ENCODE data around the gene HSPA9.

HSPA9 gene

DNA sequence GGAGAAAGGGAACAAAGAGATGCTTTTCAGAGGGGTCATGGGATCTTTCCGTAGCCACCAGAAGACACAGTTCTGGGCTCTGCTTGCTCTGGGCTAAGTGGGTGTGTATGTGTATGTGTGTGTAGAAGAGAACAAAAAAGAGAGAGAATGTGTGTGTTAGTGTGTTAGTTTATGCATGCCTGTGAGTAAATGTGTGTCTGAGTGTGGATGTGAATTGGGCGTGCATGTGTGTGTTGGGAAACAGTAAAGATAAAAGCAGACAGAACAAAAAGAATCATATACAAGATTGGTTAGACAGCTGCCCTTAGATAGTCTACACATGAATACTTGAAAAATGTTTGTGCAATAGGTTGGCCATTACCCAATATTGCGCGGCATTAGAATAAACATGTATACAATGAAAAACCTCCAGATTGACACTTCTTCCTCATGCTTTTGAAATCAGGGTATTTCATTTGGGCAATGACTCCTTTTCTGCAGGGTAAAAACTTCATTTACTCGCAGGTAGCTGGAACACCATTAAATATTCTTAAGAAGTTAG lies 36.5 kb upstream of the HSPA9 start:
- H3K4me3 ChIP-seq (ENCODE audit: low read depth, low read length), result no peak overlapping the region
- TF ChIP-seq, protein P1, sequence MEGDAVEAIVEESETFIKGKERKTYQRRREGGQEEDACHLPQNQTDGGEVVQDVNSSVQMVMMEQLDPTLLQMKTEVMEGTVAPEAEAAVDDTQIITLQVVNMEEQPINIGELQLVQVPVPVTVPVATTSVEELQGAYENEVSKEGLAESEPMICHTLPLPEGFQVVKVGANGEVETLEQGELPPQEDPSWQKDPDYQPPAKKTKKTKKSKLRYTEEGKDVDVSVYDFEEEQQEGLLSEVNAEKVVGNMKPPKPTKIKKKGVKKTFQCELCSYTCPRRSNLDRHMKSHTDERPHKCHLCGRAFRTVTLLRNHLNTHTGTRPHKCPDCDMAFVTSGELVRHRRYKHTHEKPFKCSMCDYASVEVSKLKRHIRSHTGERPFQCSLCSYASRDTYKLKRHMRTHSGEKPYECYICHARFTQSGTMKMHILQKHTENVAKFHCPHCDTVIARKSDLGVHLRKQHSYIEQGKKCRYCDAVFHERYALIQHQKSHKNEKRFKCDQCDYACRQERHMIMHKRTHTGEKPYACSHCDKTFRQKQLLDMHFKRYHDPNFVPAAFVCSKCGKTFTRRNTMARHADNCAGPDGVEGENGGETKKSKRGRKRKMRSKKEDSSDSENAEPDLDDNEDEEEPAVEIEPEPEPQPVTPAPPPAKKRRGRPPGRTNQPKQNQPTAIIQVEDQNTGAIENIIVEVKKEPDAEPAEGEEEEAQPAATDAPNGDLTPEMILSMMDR (IDR thresholded peaks at IDR 0.05; ENCODE audit: borderline replicate concordance, insufficient read depth, low read depth, low read length), result no peak

DNA sequence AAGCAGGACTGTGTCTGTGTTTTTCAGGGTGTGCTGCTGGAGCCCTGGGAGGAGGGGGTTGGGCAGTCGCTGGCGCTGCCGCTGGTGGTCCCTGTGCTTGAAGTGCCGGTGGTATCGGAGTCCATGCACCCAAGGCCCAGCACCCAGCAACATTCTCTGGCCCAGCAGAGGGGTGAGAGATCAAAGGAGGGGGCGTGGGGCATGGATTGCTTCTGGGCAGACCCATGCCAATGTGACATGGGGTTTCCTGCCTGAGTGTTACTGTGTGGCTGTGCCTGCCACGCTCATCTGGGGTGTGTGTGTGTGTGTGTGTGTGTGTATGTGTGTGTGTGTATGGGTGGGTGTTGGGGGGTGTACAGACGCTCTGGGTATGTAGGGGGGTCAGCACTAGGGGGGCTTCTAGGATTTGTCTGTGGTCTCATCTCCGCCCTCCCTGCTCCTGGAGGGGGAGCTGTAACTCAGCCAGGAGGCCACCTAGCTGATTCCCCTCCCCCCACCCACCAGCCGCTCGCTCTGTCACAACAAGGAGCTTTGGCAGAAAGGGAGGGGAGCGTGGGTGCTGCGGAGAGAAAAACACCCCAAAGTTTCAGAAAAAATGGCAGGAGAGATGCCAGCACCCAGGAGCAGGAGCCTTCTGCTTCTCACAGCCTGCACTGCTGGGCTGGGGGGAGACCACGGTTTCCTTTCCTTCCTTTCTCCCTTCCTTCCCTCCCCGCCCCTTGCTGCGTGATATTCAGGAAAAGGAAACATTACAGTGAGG lies 35.9 kb upstream of the HSPA9 start:
- TF ChIP-seq, protein P1 (IDR thresholded peaks at IDR 0.05; ENCODE audit: borderline replicate concordance, insufficient read depth, low read depth, low read length), result no peak
- H3K4me3 ChIP-seq (ENCODE audit: low read depth, low read length), result no peak overlapping the region

DNA sequence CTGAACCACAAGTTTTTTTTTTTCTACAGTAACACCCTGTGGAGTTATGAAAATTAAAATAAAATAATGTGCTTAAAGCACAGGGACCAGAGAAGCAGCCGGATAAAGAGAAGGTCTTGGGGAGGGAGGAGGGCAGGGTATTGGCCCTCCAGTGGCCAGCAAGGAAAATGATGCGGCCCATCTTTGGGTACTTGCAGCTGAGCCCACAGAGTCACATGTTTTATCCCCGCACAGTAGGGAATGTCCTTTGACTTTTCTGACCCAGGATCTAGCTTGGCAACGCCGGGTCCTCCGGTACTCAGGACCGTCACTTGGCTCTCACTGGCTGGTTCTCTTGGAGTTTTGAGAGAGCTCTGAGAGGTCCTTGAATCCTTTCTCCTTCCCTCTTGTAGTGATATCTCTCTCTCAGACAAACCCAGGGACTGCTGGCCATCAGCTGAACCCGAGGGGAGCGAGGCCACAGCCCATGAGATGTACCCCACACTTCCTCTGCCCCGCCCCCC lies 35.3 kb upstream of the HSPA9 start:
- TF ChIP-seq, protein P1 (IDR thresholded peaks at IDR 0.05; ENCODE audit: borderline replicate concordance, insufficient read depth, low read depth, low read length), result peak; percentile 25; the same call in 1 of the 2 replicates
- H3K4me3 ChIP-seq (ENCODE audit: low read depth, low read length), result no peak overlapping the region

DNA sequence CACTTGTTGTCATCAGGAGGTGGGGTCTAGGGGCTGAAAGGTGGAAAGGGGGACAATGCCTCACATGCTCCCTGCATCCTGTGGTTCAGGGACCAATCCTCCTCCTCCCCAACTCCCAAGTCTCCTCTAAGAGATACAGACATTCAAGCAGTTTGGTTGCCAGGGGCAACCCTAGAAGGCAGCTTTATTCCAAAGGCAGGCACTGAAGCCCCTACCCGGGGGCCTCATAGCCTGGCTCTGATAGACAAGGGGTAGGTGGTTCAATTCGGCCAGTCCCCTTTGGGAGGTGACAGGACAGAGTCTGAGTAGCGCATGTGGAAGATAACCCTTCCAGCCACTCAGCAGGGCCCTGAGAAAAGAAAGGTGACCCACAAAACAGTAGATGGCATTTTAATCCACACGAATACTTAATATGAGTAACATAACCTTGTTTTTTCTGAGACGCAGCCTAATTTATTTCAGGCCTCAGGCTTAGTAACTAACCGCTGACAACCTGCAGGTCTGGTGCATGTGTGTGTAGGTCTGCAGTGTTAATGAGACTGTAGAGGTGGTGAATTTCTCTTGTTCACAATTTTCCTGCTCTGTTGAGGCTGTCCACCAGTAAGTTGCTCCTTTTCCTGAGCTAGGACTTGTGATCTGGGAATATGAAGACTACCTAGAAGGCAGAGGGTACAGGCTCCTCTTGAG lies 31.3 kb upstream of the HSPA9 start:
- no peak overlapping the region for H3K4me3 ChIP-seq (ENCODE audit: low read depth, low read length)

DNA sequence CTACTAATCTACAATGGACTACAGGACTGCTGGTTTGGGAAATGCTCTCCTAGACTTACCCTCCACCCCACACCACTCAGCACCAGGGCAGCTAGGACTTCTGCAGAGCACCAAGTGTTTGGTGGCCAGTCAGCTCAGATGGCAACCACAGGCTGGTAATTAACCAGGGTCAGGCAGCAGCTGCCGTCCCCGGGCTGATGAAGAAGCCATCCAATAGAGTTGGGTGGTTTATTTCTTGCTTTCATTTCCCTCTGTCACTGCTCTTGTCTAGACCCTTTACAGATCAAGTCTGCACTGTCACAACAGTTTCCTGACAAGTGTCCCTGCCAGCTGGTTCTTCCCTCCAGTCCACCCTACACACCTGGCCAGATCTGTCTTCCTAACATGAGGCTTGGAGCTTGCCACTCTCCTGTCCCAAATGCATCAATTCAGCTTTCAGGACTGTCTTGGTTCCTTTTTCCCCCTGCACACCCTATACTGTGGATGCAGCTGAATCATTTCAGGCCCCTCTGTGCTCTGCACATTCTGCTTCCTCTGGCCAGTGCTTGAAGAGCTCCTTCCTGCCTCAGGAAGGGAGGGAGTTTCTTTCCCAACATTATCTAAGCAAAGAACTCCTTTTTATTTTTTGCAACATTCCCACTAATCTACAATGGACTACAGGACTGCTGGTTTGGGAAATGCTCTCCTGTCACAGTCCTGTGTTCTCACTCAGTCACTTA lies 30.2 kb upstream of the HSPA9 start:
- H3K4me3 ChIP-seq (ENCODE audit: low read depth, low read length), result no peak overlapping the region
- TF ChIP-seq, protein P1 (IDR thresholded peaks at IDR 0.05; ENCODE audit: borderline replicate concordance, insufficient read depth, low read depth, low read length), result no peak

More for the DNA sequence above, 31.3 kb upstream of the HSPA9 start:
- TF ChIP-seq, protein P1 (IDR thresholded peaks at IDR 0.05; ENCODE audit: borderline replicate concordance, insufficient read depth, low read depth, low read length), result no peak

DNA sequence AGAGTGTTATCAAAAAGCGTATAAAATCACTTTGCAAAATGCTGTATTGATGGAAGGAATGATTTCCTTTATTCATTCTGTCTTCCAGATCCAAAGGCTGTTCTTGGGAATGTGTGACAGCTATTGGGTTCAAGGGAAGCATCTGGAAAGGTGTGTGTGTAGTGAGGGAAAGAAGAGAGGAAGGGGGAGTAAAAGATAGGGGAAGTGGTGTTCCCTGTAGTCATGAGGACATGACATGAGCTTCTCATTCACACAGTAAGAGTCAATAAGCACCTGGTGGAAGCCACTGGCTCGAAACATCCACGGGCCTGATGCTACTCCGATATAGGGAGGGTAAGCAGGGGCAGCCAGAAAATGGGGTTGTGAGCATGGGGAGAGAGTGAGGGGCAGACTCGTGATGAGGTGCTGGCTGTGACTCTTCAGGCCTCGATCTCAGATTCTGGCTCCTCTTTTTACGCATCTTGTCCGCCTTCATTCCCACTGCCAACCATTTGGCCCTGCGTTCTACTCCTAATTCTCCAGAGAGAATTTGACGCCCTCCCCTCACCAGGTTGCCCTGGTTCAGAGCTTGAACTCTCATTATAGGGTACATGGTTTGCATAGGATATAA lies 29.1 kb upstream of the HSPA9 start:
- TF ChIP-seq, protein P1 (IDR thresholded peaks at IDR 0.05; ENCODE audit: borderline replicate concordance, insufficient read depth, low read depth, low read length), result no peak
- H3K4me3 ChIP-seq (ENCODE audit: low read depth, low read length), result no peak overlapping the region

Data from GM12875 (cell line).